ENCODE results near the gene SLC9A9.
"Not testable (repeated sequence)": the region's sequence is repeated elsewhere in the genome, so short reads cannot be mapped to it uniquely, and the experiment has no call there.

Gene SLC9A9

GRCh38 chr3:143847787-143848631, at the start of gene SLC9A9:
SLC9A9 (minus strand) TSS chr3:143848468; CDS start chr3:143848322, 146 bp downstream.
- DNase-seq, result peak in 1 of 2 experiments; percentile 9

- DNase-seq, result no peak
Observed at GRCh38 chr3:143897576-143898295, 49.5 kb upstream of the SLC9A9 start.

GRCh38 chr3:143896486-143896885, 48.2 kb upstream of the SLC9A9 start:
- no peak for DNase-seq

- no peak for DNase-seq
Observed at GRCh38 chr3:143895805-143896204, 47.5 kb upstream of the SLC9A9 start.

- DNase-seq, result no peak
Observed at GRCh38 chr3:143888846-143889245, 40.6 kb upstream of the SLC9A9 start.

GRCh38 chr3:143888166-143888565, 39.9 kb upstream of the SLC9A9 start:
- DNase-seq, result no peak

GRCh38 chr3:143885780-143886427, 37.6 kb upstream of the SLC9A9 start:
- DNase-seq, result no peak

- DNase-seq, result no peak
Observed at GRCh38 chr3:143884861-143885260, 36.6 kb upstream of the SLC9A9 start.

- DNase-seq, result no peak
Observed at GRCh38 chr3:143883151-143883550, 34.9 kb upstream of the SLC9A9 start.

- no peak for DNase-seq
Observed at GRCh38 chr3:143881095-143881494, 32.8 kb upstream of the SLC9A9 start.

- no peak for DNase-seq
Observed at GRCh38 chr3:143875546-143875945, 27.3 kb upstream of the SLC9A9 start.

- not testable (repeated sequence) for DNase-seq
Observed at GRCh38 chr3:143873553-143873952, 25.3 kb upstream of the SLC9A9 start.

GRCh38 chr3:143865302-143865701, 17.0 kb upstream of the SLC9A9 start:
- DNase-seq, result no peak

- DNase-seq, result no peak
Observed at GRCh38 chr3:143859465-143860203, 11.4 kb upstream of the SLC9A9 start.

GRCh38 chr3:143856252-143856970, 8.1 kb upstream of the SLC9A9 start:
- no peak for DNase-seq

- DNase-seq, result no peak
Observed at GRCh38 chr3:143855183-143855582, 6.9 kb upstream of the SLC9A9 start.

- DNase-seq, result no peak
Observed at GRCh38 chr3:143851331-143852017, 3.2 kb upstream of the SLC9A9 start.

- DNase-seq, result no peak
Observed at GRCh38 chr3:143850877-143851276, 2.6 kb upstream of the SLC9A9 start.

GRCh38 chr3:143849854-143850549, 1.7 kb upstream of the SLC9A9 start:
- DNase-seq, result no peak

GRCh38 chr3:143848704-143849103, 436 bp upstream of the SLC9A9 start:
- no peak for DNase-seq

GRCh38 chr3:143843587-143843986, 4.7 kb downstream of the SLC9A9 start:
- no peak for DNase-seq

All from activated CD4-positive, alpha-beta T cell treated with anti-CD3 and anti-CD28 coated beads, Interleukin-2, amount 50 U/mL, for 4 hours (primary cell).